Mesodermal cell (in vitro differentiated cells): ENCODE data around the gene SNPH.
"Not testable (repeated sequence)": the region's sequence is repeated elsewhere in the genome, so short reads cannot be mapped to it uniquely, and the experiment has no call there.

Experiments
- H3K27ac ChIP-seq: 2 replicates; pipeline ENCODE4 v1.7.0; 2013; ENCODE audit warnings: mild to moderate bottlenecking, low read depth, low read length, moderate library complexity; ENCODE audit not compliant: severe bottlenecking
- H3K36me3 ChIP-seq: 2 replicates; pipeline ENCODE4 v1.7.1; 2013; ENCODE audit warnings: mild to moderate bottlenecking, low read length, moderate library complexity; ENCODE audit not compliant: control insufficient read depth, insufficient read depth
- H3K4me1 ChIP-seq: one replicate; pipeline ENCODE4 v1.7.1; 2013; ENCODE audit warnings: mild to moderate bottlenecking, low read length; ENCODE audit not compliant: insufficient read depth, control insufficient read depth, poor library complexity, severe bottlenecking
- H3K4me3 ChIP-seq: 2 replicates; pipeline ENCODE4 v1.7.0; 2013; ENCODE audit warnings: low read length, control low read depth, mild to moderate bottlenecking; ENCODE audit not compliant: insufficient read depth, poor library complexity, severe bottlenecking; ENCODE audit errors: extremely low read depth
- H3K9me3 ChIP-seq: 2 replicates; pipeline ENCODE4 v1.7.1; 2013; ENCODE audit warnings: mild to moderate bottlenecking, low read length, moderate library complexity; ENCODE audit not compliant: control insufficient read depth
- WGBS, 2 experiments: methylation state at CpG; one replicate each; pipeline ENCODE4 v1.1.5; 2013; ENCODE audit warnings: missing lambda C conversion rate in 2 of 2; ENCODE audit not compliant: insufficient coverage in 2 of 2; 5-methylcytosine and 5-hydroxymethylcytosine counted together

The SNPH gene

DNA sequence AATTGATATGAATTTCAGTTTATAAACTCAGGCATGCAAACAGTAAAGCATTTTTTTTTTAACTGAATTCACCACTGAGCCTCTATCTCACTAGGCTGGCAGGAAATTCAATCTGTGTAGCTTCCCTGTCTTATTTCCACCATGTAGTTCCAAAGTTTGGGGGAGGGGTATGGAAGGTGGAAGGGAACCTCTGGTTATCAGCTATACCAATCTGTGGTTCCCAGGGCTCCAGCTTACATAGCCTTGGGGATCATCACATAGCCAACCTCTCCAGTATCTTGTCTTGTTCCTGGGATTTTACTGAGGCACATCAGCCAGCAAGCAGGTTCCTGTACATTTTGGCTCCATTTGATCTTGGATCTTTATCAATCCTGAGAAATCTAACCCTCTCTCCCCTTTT lies 24.6 kb upstream of the SNPH start:
- Histone ChIP-seq H3K27ac (peak overlapping the region; percentile 38), H3K9me3 (no peaks in the 10 kb centered on the region), H3K4me1 (peaks cover 18% of the 10 kb centered on the region), H3K36me3 (no peaks in the 10 kb centered on the region), H3K4me3 (no peak overlapping the region)

DNA sequence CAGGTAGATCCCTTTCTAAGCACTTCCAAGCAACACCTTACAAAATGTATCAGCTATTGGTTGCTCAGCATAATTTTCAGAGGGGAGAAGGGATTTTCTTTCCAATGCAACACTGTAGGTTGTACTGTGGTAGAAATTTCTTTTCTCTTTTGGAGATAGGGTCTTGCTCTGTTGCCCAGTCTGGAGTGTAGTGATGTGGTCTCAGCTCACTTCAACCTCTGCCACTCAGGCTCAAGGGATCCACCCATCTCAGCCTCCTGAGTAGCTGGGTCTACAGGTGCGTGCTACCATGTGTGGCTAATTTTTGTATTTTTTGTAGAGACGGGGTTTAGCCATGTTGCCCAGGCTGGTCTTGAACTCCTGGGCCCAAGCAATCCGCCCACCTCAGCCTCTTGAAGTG lies 24.0 kb upstream of the SNPH start:
- no peaks in the 10 kb centered on the region for H3K36me3 ChIP-seq
- no peaks in the 10 kb centered on the region for H3K9me3 ChIP-seq
- 91 to 100% methylated on average over 2 to 3 of the region's 3 CpGs for WGBS, 2 experiments
- peaks cover 21% of the 10 kb centered on the region for H3K4me1 ChIP-seq
- no peak overlapping the region for H3K4me3 ChIP-seq
- peak overlapping the region; percentile 51 for H3K27ac ChIP-seq

GRCh38 chr20:1242530-1242929 lies 23.6 kb upstream of the SNPH start:
- peaks cover 22% of the 10 kb centered on the region for H3K4me1 ChIP-seq
- H3K36me3 ChIP-seq: no peaks in the 10 kb centered on the region
- H3K4me3 ChIP-seq: no peak overlapping the region
- H3K9me3 ChIP-seq: no peaks in the 10 kb centered on the region
- H3K27ac ChIP-seq: peak overlapping the region; percentile 51
- no CpG with 5 or more reads among the region's 2 CpGs for WGBS, 2 experiments

GRCh38 chr20:1245578-1245977 lies 20.5 kb upstream of the SNPH start:
- Histone ChIP-seq H3K9me3 (no peaks in the 10 kb centered on the region), H3K4me3 (no peak overlapping the region), H3K36me3 (no peaks in the 10 kb centered on the region), H3K4me1 (peaks cover 27% of the 10 kb centered on the region), H3K27ac (no peak overlapping the region)
- 65% methylated on average over 2 of the region's 2 CpGs; no CpG with 5 or more reads in 1 of the 2 experiments for WGBS, 2 experiments

- Histone ChIP-seq H3K4me1 (peaks cover 17% of the 10 kb centered on the region), H3K4me3 (no peak overlapping the region), H3K36me3 (no peaks in the 10 kb centered on the region), H3K27ac (no peak overlapping the region), H3K9me3 (no peaks in the 10 kb centered on the region)
These were observed 18.4 kb upstream of the SNPH start for GRCh38 chr20:1247689-1248088.

GRCh38 chr20:1250282-1250681 lies 15.8 kb upstream of the SNPH start:
- peaks cover 12% of the 10 kb centered on the region for H3K4me1 ChIP-seq
- not testable (repeated sequence) for H3K9me3 ChIP-seq, H3K36me3 ChIP-seq, H3K4me3 ChIP-seq, H3K27ac ChIP-seq
- no CpG with 5 or more reads among the region's 2 CpGs for WGBS, 2 experiments

DNA sequence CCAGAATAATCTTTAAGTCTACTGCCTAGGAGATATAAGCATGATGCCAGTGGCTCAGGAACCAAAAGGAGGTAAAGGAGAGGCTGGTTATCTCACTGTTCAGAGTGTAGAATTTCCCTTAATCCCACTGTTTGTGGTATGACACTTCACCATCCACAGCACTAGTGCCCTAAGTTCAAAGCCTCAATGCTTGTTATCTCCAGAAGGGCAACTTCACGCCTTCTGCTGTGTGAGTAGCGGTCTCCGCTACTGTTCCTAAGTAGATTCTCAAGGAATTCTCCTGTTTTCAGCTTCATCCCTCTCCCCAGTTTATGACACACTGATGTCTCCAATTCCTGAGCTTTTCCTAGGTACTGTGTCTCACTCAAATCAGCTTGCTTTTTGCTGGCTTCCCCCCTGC lies 13.7 kb upstream of the SNPH start:
- no peak overlapping the region for H3K27ac ChIP-seq
- no peak overlapping the region for H3K4me3 ChIP-seq
- H3K9me3 ChIP-seq: peaks cover 4% of the 10 kb centered on the region
- no peaks in the 10 kb centered on the region for H3K36me3 ChIP-seq
- H3K4me1 ChIP-seq: peaks cover 6% of the 10 kb centered on the region
- 73 to 75% methylated on average over 3 of the region's 3 CpGs for WGBS, 2 experiments

- Histone ChIP-seq H3K27ac (no peak overlapping the region), H3K36me3 (no peaks in the 10 kb centered on the region), H3K9me3 (peaks cover 4% of the 10 kb centered on the region), H3K4me3 (no peak overlapping the region), H3K4me1 (no peaks in the 10 kb centered on the region)
- WGBS, 2 experiments: 100% methylated on average over 1 of the region's 2 CpGs
These were observed 11.8 kb upstream of the SNPH start for GRCh38 chr20:1254254-1254653.

DNA sequence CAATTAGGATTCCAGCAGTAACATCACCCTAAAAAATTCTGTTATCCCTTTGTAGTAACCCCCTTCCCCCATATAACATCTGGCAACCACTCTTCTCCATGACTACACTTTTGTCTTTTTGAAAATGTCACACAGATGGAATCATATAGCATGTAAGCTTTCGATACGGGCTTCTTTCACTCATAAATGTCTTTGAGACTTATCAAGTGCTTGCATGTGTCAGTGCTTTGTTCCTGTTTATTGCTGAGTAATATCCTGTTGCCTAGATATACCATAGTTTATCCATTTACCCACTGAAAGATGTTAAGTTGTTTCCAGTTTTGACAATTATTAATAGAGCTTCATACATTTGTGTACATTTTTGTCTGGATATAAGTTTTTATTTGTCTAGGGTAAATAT lies 10.4 kb upstream of the SNPH start:
- no peaks in the 10 kb centered on the region for H3K36me3 ChIP-seq
- no peaks in the 10 kb centered on the region for H3K4me1 ChIP-seq
- H3K4me3 ChIP-seq: no peak overlapping the region
- peaks cover 4% of the 10 kb centered on the region for H3K9me3 ChIP-seq
- H3K27ac ChIP-seq: no peak overlapping the region
- no CpG with 5 or more reads among the region's 2 CpGs for WGBS, 2 experiments

DNA sequence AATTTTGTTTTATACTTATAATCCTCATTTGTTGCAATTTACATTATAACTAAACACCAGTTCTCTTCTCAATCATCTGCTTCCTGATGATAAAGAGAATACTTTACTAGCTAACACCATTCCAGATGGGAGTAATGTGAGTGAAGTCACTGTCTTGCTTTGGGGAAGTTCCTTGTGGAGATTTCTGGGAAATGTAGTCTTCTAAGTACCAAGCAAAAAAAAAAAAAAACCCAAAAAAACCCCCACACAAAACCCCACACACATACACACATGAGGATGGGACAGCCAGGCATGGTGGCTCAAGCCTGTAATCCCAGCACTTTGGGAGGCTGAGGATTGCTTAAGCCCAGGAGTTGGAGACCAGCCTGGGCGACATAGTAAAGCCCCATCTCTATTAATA lies 2.2 kb upstream of the SNPH start:
- no peaks in the 10 kb centered on the region for H3K36me3 ChIP-seq
- peaks cover 25% of the 10 kb centered on the region for H3K4me1 ChIP-seq
- H3K9me3 ChIP-seq: no peaks in the 10 kb centered on the region
- 100% methylated on average over 1 of the region's 1 CpG; no CpG with 5 or more reads in 1 of the 2 experiments for WGBS, 2 experiments
- H3K4me3 ChIP-seq: no peak overlapping the region
- no peak overlapping the region for H3K27ac ChIP-seq

DNA sequence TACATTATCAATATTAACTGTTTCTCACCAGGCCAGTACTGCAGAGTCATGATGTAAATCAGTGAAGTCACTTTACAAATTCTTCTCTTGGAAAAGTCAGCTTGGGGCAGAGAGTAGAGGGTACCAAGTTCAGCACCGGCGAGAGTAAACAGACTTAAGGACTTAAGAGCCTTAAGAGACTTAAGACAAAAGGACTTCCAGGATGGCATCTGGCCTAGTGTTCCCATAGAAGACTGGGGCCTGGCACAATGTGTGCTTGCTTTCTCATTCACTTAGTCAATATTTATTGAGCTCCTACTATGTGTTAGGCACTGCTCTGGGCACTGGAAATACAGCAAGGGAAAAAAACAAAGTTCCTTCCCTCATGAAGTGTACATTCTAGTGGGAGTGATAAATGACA lies 1.4 kb upstream of the SNPH start:
- 86 to 91% methylated on average over 2 of the region's 2 CpGs for WGBS, 2 experiments
- peak overlapping the region; percentile 1 for H3K27ac ChIP-seq
- no peaks in the 10 kb centered on the region for H3K9me3 ChIP-seq
- peaks cover 8% of the 10 kb centered on the region for H3K36me3 ChIP-seq
- peaks cover 25% of the 10 kb centered on the region for H3K4me1 ChIP-seq
- H3K4me3 ChIP-seq: no peak overlapping the region
